Naive B cell (primary cell): ENCODE measurements around the gene KRTAP5-11. TPM values are rescaled to one million over a fixed set of nuclear protein-coding genes. Genes with fewer than 3 reads are reported as not detected.

Experiments
- polyA plus RNA-seq, 6 donors: library from polyadenylated mRNA; unstranded; fragments of 300-500 nt; fragmentation: Illumina TruSeq; gene quantifications; one replicate each; pipeline ENCODE4 v1.2.3, GENCODE V29; 2021; ENCODE audit warnings: low read depth in 6 of 6

The KRTAP5-11 gene
- polyA plus RNA-seq, 6 donors from 2014 or later = not detected

Other genes with a start within 250 kb of the KRTAP5-11 start
- gene DHCR7, start 134.5 kb downstream of the KRTAP5-11 start, polyA plus RNA-seq = 10 to 100 TPM; 10.2 to 19.0 (median 15.3) TPM
- 10 to 100 TPM; 22.2 to 41.6 (median 32.1) TPM for gene NADSYN1, start 129.7 kb downstream of the KRTAP5-11 start, polyA plus RNA-seq
- gene KRTAP5-7, start 55.6 kb downstream of the KRTAP5-11 start, polyA plus RNA-seq = not detected
- gene KRTAP5-8, start 44.9 kb downstream of the KRTAP5-11 start, polyA plus RNA-seq = not detected
- gene KRTAP5-9, start 34.5 kb downstream of the KRTAP5-11 start, polyA plus RNA-seq = under 1 TPM in 1 of 6 donors, not detected in 5; 0.27 TPM
- not detected for gene KRTAP5-10, start 17.3 kb downstream of the KRTAP5-11 start, polyA plus RNA-seq